AG09319 (cell line): ENCODE measurements around the gene ZNF284.
A peak's percentile ranks its signal among the peaks of the same experiment; 100 is the strongest.

Experiments
- DNase-seq: peaks from one replicate; pipeline ENCODE4 v3.0.0-alpha.2; 2010; ENCODE audit warnings: low read depth; ENCODE audit errors: extremely low read depth
- TF ChIP-seq, protein P1 (sequence below): IDR thresholded peaks from 2 replicates; pipeline ENCODE4 v1.5.1; 2011; ENCODE audit warnings: low read depth, mild to moderate bottlenecking, inconsistent platforms, low read length, moderate library complexity

Gene ZNF284

DNA sequence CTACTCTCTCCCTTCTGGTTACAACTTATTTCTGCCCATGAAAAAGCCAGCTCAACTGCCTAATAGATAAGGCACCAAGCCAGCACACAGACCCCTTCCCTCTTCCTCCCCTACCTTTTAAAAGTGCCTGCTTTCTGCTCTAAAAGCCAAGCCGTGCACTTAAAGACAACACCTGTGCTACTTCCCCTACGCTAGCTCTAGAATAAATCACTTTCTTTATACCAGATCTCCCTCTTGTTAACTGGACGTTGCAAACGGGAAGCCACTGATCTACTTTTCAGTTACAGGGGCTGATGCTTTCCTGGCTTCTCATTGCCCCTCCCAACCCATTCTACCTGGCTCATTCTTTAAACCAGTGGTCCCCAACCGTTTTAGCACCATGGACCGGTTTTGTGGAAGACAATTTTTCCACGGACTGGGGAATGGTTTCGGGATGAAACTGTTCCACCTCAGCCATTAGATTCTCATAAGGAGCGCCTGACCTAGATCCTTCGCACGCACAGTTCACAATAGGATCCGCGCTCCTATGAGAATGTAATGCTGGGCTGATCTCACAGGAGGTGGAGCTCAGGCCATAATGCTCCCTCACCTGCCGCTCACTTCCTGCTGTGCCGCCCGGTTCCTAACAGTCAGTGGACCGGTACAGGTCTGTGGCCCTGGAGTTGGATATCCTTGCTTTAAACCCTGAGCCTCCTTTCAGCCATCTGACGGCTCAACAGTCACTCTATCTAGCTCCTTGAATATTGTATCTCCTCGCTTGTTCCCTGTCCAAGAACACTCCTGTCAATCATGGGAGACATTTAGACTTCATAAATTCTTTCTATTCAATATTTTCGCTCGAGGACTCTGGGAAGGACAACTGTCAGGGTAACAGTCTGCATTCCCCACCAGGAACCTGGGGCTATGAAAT lies 21.0 kb upstream of the ZNF284 start:
- TF ChIP-seq, protein P1, sequence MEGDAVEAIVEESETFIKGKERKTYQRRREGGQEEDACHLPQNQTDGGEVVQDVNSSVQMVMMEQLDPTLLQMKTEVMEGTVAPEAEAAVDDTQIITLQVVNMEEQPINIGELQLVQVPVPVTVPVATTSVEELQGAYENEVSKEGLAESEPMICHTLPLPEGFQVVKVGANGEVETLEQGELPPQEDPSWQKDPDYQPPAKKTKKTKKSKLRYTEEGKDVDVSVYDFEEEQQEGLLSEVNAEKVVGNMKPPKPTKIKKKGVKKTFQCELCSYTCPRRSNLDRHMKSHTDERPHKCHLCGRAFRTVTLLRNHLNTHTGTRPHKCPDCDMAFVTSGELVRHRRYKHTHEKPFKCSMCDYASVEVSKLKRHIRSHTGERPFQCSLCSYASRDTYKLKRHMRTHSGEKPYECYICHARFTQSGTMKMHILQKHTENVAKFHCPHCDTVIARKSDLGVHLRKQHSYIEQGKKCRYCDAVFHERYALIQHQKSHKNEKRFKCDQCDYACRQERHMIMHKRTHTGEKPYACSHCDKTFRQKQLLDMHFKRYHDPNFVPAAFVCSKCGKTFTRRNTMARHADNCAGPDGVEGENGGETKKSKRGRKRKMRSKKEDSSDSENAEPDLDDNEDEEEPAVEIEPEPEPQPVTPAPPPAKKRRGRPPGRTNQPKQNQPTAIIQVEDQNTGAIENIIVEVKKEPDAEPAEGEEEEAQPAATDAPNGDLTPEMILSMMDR = no peak
- DNase-seq = no peak

DNA sequence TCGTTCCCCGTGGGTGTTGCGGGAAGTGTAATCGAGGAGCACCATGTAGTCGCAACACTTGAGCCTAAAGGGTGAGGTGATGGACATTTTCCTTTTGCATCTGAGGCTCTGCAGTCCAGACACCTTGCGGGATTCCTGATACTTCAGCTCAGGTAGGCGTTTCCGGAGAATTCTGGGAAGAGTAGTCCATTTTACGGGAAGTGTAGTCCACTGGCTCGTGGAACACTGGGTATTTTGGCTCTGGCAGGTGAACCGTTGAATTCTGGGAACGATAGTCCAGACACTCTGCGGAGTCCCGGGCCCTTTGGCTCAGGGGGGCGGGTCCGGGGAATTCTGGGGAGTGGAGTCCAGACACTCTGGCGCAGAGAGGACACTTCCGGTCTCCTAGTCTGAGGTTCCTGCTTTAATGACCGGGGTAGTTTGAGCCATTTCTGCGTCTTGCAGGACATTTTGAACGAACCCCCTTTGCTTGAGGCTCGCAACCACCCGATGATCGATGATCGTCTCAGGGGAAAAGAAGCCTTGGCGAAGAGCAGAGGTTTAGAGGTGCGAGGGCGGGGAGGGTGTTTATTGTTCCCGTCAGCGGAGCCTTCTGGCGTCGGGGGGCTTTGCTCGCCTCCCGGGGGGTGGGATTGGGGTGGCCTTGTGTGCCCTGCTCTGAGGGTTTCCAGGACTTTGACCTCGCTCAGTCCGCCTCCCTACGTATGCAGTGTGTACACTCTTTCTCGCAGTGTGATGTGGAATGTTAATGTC lies 20.1 kb upstream of the ZNF284 start, which contains the start of gene ZNF223:
TSS of gene ZNF223 (plus strand) at position 387 of the 753 bp plus-strand sequence. CDS start 3,141 bp downstream, outside the sequence.
- TF ChIP-seq, protein P1 = no peak
- peak; percentile 78 for DNase-seq

DNA sequence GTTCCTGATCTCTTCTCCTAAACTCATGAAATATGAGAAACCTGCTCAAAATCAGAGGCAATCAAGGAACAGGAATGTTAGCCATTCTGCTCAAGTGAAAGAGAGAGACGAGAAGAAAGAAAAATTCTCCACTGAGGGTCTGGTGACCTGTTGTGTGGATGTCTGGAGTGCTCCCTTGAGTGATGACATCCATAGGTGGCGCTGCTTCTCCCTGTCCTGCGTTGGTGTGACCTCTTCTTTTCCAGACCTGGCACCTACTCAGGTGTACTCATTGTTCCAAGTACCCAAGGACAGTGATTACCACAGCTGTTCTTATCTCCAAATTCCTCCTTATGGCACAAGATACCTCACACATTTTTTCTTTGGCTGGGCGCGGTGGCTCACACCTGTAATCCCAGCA lies 16.1 kb upstream of the ZNF284 start:
- no peak for DNase-seq
- TF ChIP-seq, protein P1 = no peak

DNA sequence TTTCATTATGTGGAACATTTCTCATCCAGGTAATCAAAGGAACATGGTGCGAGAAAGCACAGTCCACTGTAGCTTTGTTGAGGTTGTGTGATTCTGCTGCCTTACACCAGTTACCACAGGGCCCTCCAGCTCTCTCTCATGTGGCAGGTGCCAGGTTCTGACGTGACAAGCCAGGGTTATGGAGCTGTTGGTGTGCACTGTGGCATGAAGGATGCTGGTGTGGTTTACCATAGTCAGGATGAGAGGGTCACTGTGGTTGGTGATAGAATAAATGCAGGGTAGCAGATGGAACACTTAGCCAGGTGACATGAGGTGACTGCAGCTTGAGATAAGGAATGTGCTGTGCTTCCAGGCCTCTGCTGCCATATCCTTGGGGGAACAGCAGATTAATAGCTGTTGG lies 12.7 kb upstream of the ZNF284 start:
- TF ChIP-seq, protein P1 = no peak
- DNase-seq = no peak

DNA sequence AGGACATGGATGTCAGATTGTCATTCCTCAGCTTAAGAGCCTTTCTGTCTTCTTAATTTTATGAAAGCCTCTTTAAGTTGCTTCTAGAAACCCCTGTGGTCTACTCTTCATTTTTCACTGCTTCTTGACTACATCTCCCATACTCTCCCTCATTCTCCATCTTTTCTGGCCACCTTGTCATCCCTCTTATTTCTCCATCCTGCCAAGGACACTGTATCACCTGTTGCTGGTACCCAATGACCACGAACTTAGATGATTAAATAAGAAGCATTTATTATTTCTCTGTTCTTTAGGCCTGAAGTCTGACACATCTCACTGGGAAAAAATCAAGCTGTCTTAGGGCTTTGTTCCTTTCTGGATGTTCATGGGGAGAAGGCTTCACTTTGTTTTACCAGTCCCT lies 10.9 kb upstream of the ZNF284 start:
- TF ChIP-seq, protein P1 = no peak
- no peak for DNase-seq

DNA sequence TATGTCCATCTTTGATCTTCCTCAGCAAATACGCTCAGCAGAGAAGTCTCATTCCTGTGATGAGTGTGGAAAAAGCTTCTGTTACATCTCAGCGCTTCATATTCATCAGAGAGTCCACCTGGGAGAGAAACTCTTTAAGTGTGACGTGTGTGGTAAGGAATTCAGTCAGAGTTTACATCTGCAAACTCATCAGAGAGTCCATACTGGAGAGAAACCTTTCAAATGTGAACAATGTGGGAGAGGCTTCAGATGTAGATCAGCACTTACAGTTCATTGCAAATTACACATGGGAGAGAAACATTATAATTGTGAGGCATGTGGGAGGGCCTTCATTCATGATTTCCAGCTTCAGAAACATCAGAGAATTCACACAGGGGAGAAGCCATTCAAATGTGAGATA lies 5.7 kb upstream of the ZNF284 start:
- TF ChIP-seq, protein P1 = no peak
- DNase-seq = no peak

DNA sequence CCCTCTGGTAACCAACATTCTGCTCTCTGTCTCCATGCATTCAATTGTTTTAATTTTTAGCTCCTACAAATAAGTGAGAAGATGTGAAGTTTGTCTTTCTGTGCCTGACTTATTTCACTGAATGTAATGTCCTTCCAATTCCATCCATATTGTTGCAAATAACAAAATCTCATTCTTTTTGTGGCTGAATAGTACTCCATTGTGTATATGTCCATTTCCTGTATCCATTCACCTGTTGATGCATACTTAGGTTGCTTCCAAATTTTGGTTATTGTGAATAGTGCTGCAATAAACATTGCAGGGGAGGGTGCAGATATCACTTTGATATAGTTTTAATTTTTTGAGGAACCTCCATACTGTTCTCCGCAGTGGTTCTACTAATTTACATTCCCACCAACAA lies 2.5 kb upstream of the ZNF284 start:
- TF ChIP-seq, protein P1 = no peak
- DNase-seq = no peak
